ENCODE measurements around the gene MFSD11. TPM values are rescaled to one million over a fixed set of nuclear protein-coding genes. Genes with fewer than 3 reads are reported as not detected.
A peak's percentile ranks its signal among the peaks of the same experiment; 100 is the strongest.
"Not testable (repeated sequence)": the region's sequence is repeated elsewhere in the genome, so short reads cannot be mapped to it uniquely, and the experiment has no call there.

MFSD11 gene
- total RNA-seq, 2 experiments from 2014 or later: 25.5 to 29.4 TPM

DNA sequence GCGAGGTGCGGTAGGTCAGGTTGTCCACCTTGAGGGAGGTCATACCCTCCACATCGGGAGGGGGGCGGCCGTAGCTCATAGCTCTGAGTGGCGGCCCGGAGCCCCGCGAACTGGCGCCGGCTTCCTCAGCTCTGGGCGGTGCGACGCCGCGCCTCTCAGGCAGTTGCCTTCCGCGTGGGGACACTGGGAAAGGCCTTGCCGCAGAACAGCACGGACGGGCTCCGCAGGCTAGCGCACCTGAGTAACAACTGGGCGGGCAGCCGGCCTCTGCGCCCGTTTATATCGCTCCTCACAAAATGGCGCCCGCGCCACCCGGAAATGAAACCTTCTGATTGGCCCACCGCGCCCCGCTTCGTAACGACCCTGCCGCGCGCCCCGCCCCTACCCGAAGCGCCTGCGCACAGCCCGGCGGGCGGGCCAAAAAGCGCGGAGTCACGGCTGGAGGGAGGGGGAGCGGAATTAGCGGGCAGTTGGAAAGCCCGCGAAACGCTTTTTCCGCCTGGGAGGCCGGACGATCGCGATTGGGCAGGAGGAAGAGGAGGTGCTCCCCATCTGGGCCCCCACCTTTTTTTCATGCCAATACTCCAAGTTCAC, 740 bp upstream of the MFSD11 start, which contains the start of gene SRSF2:
SRSF2 (minus strand) TSS at position 250 of the 594 bp plus-strand sequence; CDS start at position 79, 171 bp downstream.
- Histone ChIP-seq H3K27ac (ENCODE audit: low read depth in 1 of 2, low read length in 2 of 2) (peak within 1 kb of the TSS; percentile 99), H3K36me3 (ENCODE audit: insufficient read depth, low read length) (peaks cover 54% of the 10 kb centered on the region), H3K9me3 (ENCODE audit: control insufficient read depth in 1 of 2, insufficient read depth in 1 of 2, low read length in 2 of 2) (no peaks in the 10 kb centered on the region), H3K27me3 (ENCODE audit: control insufficient read depth in 1 of 2, insufficient read depth in 2 of 2, low read length in 2 of 2) (no peaks in the 10 kb centered on the region), H3K4me1 (ENCODE audit: insufficient read depth, low read length) (peaks cover 37% of the 10 kb centered on the region), H3K4me3 (ENCODE audit: low read length) (peak within 1 kb of the TSS; percentile 96)
- Mint-ChIP-seq H3K9me3 (no peaks in the 10 kb centered on the region), H3K4me3 (peak within 1 kb of the TSS; percentile 96), H3K36me3 (ENCODE audit: low read depth) (peaks cover 69% of the 10 kb centered on the region), H3K27me3 (no peaks in the 10 kb centered on the region), H3K4me1 (ENCODE audit: low read depth) (peaks cover 60% of the 10 kb centered on the region), H3K27ac (peak within 1 kb of the TSS; percentile 96)
- intact Hi-C loops (cut with DNase I, micrococcal nuclease): loop anchor here (1.0 to 10.0 kb wide), 6 partner anchors 11 to 952 kb away; partner anchors contain the start of genes JMJD6 (in 1 of the 2), METTL23 (in 1 of the 2), UBE2O (in 1 of the 2) and UNK (in 1 of the 2)
- DNase-seq (peak; percentile 95 to 99 (median 98)), ATAC-seq (ENCODE audit: poor library complexity) (peak; percentile 64)
- TF ChIP-seq, protein P1, sequence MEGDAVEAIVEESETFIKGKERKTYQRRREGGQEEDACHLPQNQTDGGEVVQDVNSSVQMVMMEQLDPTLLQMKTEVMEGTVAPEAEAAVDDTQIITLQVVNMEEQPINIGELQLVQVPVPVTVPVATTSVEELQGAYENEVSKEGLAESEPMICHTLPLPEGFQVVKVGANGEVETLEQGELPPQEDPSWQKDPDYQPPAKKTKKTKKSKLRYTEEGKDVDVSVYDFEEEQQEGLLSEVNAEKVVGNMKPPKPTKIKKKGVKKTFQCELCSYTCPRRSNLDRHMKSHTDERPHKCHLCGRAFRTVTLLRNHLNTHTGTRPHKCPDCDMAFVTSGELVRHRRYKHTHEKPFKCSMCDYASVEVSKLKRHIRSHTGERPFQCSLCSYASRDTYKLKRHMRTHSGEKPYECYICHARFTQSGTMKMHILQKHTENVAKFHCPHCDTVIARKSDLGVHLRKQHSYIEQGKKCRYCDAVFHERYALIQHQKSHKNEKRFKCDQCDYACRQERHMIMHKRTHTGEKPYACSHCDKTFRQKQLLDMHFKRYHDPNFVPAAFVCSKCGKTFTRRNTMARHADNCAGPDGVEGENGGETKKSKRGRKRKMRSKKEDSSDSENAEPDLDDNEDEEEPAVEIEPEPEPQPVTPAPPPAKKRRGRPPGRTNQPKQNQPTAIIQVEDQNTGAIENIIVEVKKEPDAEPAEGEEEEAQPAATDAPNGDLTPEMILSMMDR (IDR thresholded peaks at IDR 0.05): no peak
- CTCF ChIA-PET: interaction anchor here (1.1 to 3.5 kb wide), 4 partner anchors 10 to 24 kb away, joined by 4 to 15 read pairs (median 7); partner anchors contain the start of genes JMJD6 and METTL23
- POLR2A ChIA-PET: interaction anchor here (0.6 to 7.9 kb wide), 16 partner anchors 11 to 1384 kb away, joined by 3 to 165 read pairs (median 6); partner anchors contain the start of genes JMJD6, METTL23, MXRA7 and SEC14L1

DNA sequence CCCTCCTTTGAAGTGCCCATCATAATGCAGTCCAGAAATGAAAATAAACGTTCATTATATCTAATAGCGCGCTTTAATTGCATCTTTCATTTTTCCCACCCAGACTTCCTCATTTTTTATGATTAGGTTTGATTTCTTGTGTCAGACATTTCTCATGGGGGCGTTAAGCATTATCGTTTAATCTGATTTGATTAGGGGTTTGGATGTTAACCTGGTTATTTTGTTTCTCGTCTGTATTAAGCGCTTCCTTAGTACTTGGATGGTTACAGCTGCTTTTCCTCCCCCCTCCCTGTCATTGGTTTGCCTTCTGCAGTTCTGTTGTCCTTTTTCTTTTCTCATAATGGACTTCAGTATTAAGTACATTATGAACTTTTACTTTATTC, 540 bp downstream of the MFSD11 start:
- H3K36me3 Mint-ChIP-seq (ENCODE audit: low read depth): peaks cover 69% of the 10 kb centered on the region
- CTCF ChIA-PET: interaction anchor here (1.0 to 3.5 kb wide), 7 partner anchors 11 to 34 kb away, joined by 3 to 15 read pairs (median 4); partner anchors contain the start of genes JMJD6 and METTL23

DNA sequence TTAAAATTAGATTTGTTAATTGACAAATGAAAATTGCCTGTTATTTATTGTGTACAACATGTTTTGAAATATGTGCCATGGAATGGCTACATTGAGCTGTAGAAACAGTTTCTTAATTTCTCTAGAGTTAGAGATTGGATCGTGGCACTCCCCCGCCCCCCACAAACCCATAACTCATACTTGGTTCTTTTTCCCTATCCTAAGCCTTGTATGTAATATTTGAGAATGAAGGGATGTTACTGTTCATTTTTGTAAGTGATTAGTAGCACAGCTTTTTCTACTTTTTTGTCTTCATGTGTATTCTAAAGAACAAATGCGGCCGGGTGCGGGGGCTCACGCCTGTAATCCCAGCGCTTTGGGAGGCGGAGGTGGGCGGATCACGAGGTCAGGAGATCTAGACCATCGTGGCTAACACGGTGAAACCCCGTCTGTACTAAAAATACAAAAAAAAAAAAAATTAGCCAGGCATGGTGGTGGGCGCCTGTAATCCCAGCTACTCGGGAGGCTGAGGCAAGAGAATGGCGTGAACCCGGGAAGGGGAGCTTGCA, 1.7 kb downstream of the MFSD11 start:
- Mint-ChIP-seq H3K36me3 (ENCODE audit: low read depth) (peaks cover 67% of the 10 kb centered on the region), H3K4me3 (peak overlapping the region; percentile 42)

More for the DNA sequence above, 540 bp downstream of the MFSD11 start:
- no peaks in the 10 kb centered on the region for H3K9me3 Mint-ChIP-seq
- H3K27me3 Mint-ChIP-seq: no peaks in the 10 kb centered on the region
- intact Hi-C loops (cut with DNase I, micrococcal nuclease): loop anchor here (2.0 to 10.0 kb wide), 4 partner anchors 14 to 954 kb away; partner anchors contain the start of genes UBE2O (in 1 of the 2) and UNK (in 1 of the 2)
- Histone ChIP-seq H3K9me3 (ENCODE audit: control insufficient read depth in 1 of 2, insufficient read depth in 1 of 2, low read length in 2 of 2) (no peaks in the 10 kb centered on the region), H3K4me1 (ENCODE audit: insufficient read depth, low read length) (peaks cover 29% of the 10 kb centered on the region), H3K36me3 (ENCODE audit: insufficient read depth, low read length) (peaks cover 43% of the 10 kb centered on the region), H3K27me3 (ENCODE audit: control insufficient read depth in 1 of 2, insufficient read depth in 2 of 2, low read length in 2 of 2) (no peaks in the 10 kb centered on the region), H3K27ac (ENCODE audit: low read depth in 1 of 2, low read length in 2 of 2) (peak overlapping the region; percentile 99), H3K4me3 (ENCODE audit: low read length) (peak overlapping the region; percentile 96)
- peak overlapping the region; percentile 96 for H3K4me3 Mint-ChIP-seq
- peaks cover 48% of the 10 kb centered on the region for H3K4me1 Mint-ChIP-seq (ENCODE audit: low read depth)
- DNase-seq (no peak), ATAC-seq (ENCODE audit: poor library complexity) (no peak)
- H3K27ac Mint-ChIP-seq: peak overlapping the region; percentile 96
- TF ChIP-seq, protein P1 (IDR thresholded peaks at IDR 0.05): no peak
- POLR2A ChIA-PET: interaction anchor here (1.0 to 7.9 kb wide), 12 partner anchors 10 to 1220 kb away, joined by 3 to 165 read pairs (median 8); partner anchors contain the start of genes JMJD6, METTL23, MXRA7 and SEC14L1

More for the DNA sequence above, 1.7 kb downstream of the MFSD11 start:
- H3K27ac Mint-ChIP-seq; H3K27me3 Mint-ChIP-seq; H3K4me3 ChIP-seq (ENCODE audit: low read length); H3K9me3 ChIP-seq (ENCODE audit: control insufficient read depth in 1 of 2, insufficient read depth in 1 of 2, low read length in 2 of 2); DNase-seq; H3K9me3 Mint-ChIP-seq; H3K27me3 ChIP-seq (ENCODE audit: control insufficient read depth in 1 of 2, insufficient read depth in 2 of 2, low read length in 2 of 2); ATAC-seq (ENCODE audit: poor library complexity); H3K27ac ChIP-seq (ENCODE audit: low read depth in 1 of 2, low read length in 2 of 2): not testable (repeated sequence)
- intact Hi-C loops (cut with DNase I, micrococcal nuclease): loop anchor here (2.0 to 10.0 kb wide), 4 partner anchors 13 to 955 kb away; partner anchors contain the start of genes UBE2O (in 1 of the 2) and UNK (in 1 of the 2)
- H3K4me1 Mint-ChIP-seq (ENCODE audit: low read depth): peaks cover 36% of the 10 kb centered on the region
- Histone ChIP-seq H3K36me3 (ENCODE audit: insufficient read depth, low read length) (peaks cover 42% of the 10 kb centered on the region), H3K4me1 (ENCODE audit: insufficient read depth, low read length) (peaks cover 17% of the 10 kb centered on the region)
- ChIA-PET POLR2A (interaction anchor here (0.6 to 7.9 kb wide), 4 partner anchors 13 to 40 kb away, joined by 3 to 165 read pairs (median 70); partner anchors contain the start of genes JMJD6, METTL23 and MXRA7), CTCF (interaction anchor here (1.0 to 3.5 kb wide), 4 partner anchors 12 to 26 kb away, joined by 3 to 15 read pairs (median 6); partner anchors contain the start of genes JMJD6 and METTL23)

Data from CD4-positive, alpha-beta T cell (primary cell).